Kidney epithelial cell (primary cell): Measurements from ENCODE around the gene ZNF423. TPM values are rescaled to one million over a fixed set of nuclear protein-coding genes. Genes with fewer than 3 reads are reported as not detected.

ENCODE experiments used
- DNase-seq: peaks from one replicate; pipeline ENCODE4 v3.0.0-alpha.2; 2010; ENCODE audit warnings: low read depth
- H3K27me3 ChIP-seq: 2 replicates; pipeline ENCODE4 v1.6.0; 2011; ENCODE audit warnings: low read length; ENCODE audit not compliant: control insufficient read depth, insufficient read depth
- H3K36me3 ChIP-seq: 2 replicates; pipeline ENCODE4 v1.5.1; 2011; ENCODE audit warnings: low read length; ENCODE audit not compliant: control insufficient read depth, insufficient read depth
- H3K4me3 ChIP-seq: 2 replicates; pipeline ENCODE4 v1.5.1; 2011; ENCODE audit warnings: low read depth, mild to moderate bottlenecking, control low read depth, low read length
- total RNA-seq: library from RNA; depleted of rRNA; stranded (reverse); fragments of >200 nt; gene quantifications from 2 replicates; pipeline ENCODE4 v1.2.3, GENCODE V29; 2015
- TF ChIP-seq, protein P1 (sequence below): IDR thresholded peaks from 2 replicates; pipeline ENCODE4 v1.5.1; 2011; ENCODE audit warnings: mild to moderate bottlenecking, moderate library complexity, low read length, control low read depth, inconsistent platforms; ENCODE audit not compliant: insufficient read depth, poor library complexity, severe bottlenecking

ZNF423 gene
- total RNA-seq, 1 donor from 2014 or later: 3.6 TPM

DNA sequence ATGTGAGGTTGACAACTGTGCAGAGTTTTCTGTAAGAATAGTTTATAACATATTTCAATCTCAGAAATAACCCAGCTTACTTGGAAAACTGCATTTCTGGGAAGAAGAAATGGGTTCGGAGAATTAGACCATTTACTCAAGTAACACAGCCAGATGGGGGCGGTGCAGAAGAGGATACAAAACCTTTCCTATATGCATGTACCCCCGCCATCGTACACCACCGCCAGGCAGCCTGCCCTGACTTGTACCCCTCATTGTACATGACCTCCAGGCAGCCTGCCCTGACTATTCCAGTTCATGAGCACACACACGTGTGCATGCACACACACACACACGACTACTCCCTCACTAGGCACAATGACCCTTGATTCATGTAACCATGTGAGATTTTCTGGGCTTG lies 328.3 kb downstream of the ZNF423 start:
- peaks cover 7% of the 10 kb centered on the region for H3K27me3 ChIP-seq
- H3K36me3 ChIP-seq: no peaks in the 10 kb centered on the region
- TF ChIP-seq, protein P1, sequence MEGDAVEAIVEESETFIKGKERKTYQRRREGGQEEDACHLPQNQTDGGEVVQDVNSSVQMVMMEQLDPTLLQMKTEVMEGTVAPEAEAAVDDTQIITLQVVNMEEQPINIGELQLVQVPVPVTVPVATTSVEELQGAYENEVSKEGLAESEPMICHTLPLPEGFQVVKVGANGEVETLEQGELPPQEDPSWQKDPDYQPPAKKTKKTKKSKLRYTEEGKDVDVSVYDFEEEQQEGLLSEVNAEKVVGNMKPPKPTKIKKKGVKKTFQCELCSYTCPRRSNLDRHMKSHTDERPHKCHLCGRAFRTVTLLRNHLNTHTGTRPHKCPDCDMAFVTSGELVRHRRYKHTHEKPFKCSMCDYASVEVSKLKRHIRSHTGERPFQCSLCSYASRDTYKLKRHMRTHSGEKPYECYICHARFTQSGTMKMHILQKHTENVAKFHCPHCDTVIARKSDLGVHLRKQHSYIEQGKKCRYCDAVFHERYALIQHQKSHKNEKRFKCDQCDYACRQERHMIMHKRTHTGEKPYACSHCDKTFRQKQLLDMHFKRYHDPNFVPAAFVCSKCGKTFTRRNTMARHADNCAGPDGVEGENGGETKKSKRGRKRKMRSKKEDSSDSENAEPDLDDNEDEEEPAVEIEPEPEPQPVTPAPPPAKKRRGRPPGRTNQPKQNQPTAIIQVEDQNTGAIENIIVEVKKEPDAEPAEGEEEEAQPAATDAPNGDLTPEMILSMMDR: no peak
- no peak for DNase-seq
- H3K4me3 ChIP-seq: no peak overlapping the region

DNA sequence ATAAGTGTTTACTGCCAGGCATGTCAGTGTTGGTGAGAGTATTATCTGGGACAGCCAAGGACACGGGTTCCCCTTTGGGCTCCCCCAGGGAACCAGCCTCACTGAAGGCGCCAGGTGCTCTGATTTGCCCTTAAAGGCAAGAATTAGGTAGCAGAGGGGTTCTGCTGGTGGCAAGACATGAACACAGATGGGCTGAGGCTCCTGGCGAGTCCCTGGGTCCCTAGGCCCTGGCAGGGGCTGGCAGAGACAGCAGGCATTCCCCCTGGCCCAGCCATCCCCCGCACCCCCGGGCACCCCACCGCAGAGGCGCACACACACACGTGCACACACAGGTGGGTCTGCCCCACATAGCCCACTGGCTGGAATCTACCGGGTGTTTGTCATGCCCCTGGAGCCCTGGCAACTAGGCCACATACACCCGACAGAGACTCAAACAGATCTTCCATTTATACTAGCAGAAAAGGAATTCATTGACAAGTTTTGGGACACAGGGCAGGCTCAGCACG lies 329.0 kb downstream of the ZNF423 start:
- no peak for DNase-seq
- H3K4me3 ChIP-seq: no peak overlapping the region
- H3K36me3 ChIP-seq: no peaks in the 10 kb centered on the region
- H3K27me3 ChIP-seq: peaks cover 7% of the 10 kb centered on the region
- TF ChIP-seq, protein P1: no peak

DNA sequence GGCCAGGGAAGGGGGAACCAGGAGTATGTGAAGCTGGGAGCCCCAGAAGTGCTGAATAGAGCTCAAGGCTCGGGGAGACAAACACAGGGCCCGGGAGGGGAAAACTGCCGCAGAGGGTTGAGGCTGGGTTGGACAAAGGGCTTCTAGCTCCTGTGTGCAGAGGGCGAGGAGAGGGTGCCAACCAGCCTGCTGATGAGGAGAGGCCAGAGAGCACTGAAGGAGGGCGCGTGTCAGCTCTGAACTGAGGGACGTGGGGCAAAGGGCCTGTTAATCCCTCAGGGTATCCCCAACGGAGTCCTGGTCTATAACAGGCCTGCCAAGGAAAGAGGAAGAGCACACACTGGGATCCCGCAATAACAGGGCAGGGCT lies 331.0 kb downstream of the ZNF423 start:
- no peak for DNase-seq
- Histone ChIP-seq H3K36me3 (no peaks in the 10 kb centered on the region), H3K27me3 (peaks cover 5% of the 10 kb centered on the region), H3K4me3 (no peak overlapping the region)
- TF ChIP-seq, protein P1: no peak

DNA sequence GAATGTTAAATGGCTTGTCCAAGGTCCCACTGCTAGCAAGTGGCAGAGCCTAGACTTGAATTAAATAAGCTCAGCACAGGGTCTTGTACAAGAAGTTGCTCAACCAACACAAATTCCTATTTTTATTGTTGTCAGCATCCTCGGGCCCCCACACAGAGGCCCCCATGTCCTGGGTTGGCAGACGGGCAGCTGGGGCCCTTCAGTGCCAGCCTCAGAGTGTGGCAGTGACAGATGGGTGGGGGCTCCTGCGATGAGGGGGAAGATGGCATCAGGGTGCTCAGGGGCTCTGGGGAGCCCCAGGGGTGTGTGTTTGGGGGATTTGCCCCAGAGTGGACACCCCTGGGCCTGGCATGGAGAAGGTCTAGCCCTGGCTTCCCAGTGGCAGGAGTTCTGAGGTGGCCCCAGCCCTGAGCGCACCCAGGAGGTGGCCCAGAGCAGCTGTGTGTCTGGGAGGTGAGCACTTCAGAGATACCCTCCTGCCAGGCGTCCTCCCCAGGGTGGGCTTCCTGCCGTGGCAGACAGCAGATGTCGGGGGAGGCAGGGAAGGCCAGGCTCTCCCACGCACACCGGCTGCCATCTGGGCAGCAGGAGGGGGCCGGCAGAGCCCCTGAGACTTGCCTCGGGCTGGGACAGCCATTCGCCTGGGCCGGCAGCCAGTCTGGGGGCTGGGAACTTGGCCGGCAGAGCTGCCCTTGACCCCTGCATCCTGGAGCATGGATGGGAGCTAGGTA lies 331.5 kb downstream of the ZNF423 start:
- H3K4me3 ChIP-seq: no peak overlapping the region
- no peak for DNase-seq
- no peaks in the 10 kb centered on the region for H3K36me3 ChIP-seq
- TF ChIP-seq, protein P1: no peak
- no peaks in the 10 kb centered on the region for H3K27me3 ChIP-seq

DNA sequence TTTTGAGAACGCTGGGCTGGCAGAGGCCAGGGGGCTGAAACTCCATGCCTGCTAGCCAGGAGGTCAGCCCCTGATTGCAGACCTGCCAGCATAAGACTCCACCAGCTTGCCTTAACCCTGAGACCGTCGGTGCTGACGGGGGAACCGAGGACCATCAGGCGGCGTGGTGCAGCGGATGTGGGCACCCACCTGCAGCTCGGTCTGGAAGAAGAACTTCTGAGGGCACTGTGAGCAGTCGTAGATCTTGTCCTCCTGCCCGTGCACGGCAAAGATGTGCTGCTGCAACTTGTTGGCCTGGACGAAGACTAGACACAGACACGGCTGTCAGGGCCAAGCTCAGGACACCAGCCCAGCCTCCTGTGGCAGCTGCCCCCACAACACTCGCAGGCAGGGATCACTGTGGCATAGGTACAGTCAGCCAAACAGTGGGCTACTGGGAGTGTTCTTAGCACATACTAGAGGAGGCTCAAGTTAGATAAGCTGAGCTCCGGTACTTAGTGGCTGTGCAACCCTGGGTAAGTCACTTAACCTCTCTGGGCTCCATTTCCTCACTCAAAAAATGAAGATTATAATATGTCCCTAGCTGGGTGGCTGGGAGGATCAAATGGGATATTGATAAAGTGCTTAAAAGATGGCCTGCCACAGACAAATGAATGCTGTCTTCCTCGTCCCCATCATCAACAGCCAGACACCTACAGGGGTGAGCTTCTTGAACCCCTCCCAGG lies 332.3 kb downstream of the ZNF423 start:
- Histone ChIP-seq H3K27me3 (no peaks in the 10 kb centered on the region), H3K36me3 (no peaks in the 10 kb centered on the region), H3K4me3 (no peak overlapping the region)
- TF ChIP-seq, protein P1: no peak
- no peak for DNase-seq
